Activated CD4-positive, alpha-beta T cell treated with anti-CD3 and anti-CD28 coated beads, Interleukin-10, Interleukin-2, amounts not matched to agents 100 ng/mL and 50 ng/mL, durations not matched to agents 16 hours and 8 hours (primary cell): Measurements from ENCODE around the gene TCF7.

Source experiments
- DNase-seq: peaks from one replicate; pipeline ENCODE4 v3.0.0-alpha.2; 2020

TCF7 gene

GRCh38 chr5:134131578-134132350 is 17.3 kb downstream of the TCF7 start:
- DNase-seq: no peak

- DNase-seq: peak; percentile 79
Observed at GRCh38 chr5:134132372-134133187, 18.1 kb downstream of the TCF7 start.

- DNase-seq: no peak
Observed at GRCh38 chr5:134133188-134133994, 18.9 kb downstream of the TCF7 start.

DNA sequence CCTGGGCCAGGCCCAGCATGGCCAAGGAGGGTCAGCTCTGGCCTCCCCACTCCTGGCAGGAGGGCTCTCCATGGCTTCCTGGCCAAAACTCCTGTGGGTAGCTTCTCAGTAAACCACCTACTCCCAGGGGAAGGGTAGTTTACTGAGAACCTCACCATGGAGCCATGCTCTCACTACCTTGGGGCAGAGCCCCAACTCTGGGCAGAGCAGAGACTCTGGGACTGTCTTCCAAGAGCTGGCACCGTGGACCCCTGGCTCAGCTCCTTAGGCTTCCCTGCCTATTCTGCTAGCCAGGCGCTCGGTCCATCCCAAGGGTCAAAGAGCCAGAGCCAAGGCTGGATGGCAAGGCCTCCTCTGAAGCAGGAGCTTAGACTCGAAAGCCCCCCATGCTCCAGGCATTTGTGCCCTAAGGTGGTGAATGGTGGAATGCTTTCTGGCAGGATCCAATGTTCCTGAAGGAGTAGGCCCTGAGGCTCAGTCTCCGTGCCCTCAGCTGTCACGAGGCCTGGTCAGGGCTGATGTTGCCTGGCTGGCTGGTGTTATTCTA is 19.6 kb downstream of the TCF7 start:
- no peak for DNase-seq

- no peak for DNase-seq
Observed at GRCh38 chr5:134135091-134135655, 20.7 kb downstream of the TCF7 start.

GRCh38 chr5:134136221-134136631 is 21.7 kb downstream of the TCF7 start:
- DNase-seq: no peak

DNA sequence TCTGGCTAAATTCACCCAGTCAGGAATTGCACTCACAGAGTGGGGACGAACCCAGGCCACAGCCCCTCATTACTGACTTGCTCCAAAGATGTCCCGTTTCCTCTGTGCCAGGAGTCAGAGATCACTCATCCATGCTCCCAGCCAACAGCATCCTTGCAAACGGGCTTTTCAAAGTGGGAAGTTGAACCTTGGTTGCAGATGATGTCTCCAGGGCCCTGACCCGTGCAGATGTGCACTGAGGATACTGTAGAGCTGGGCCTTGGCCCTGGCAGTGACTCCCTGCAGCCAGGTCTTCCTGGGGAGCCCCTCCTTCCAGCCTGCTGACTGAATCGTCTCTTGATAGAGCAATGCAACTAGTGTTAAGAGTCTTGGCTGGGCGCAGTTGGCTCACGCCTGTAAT is 22.3 kb downstream of the TCF7 start:
- no peak for DNase-seq

- DNase-seq: peak; percentile 92
Observed at GRCh38 chr5:134138416-134139376, 24.2 kb downstream of the TCF7 start.

GRCh38 chr5:134139377-134139851 is 24.9 kb downstream of the TCF7 start:
- DNase-seq: no peak

GRCh38 chr5:134139891-134140469 is 25.5 kb downstream of the TCF7 start:
- no peak for DNase-seq

DNA sequence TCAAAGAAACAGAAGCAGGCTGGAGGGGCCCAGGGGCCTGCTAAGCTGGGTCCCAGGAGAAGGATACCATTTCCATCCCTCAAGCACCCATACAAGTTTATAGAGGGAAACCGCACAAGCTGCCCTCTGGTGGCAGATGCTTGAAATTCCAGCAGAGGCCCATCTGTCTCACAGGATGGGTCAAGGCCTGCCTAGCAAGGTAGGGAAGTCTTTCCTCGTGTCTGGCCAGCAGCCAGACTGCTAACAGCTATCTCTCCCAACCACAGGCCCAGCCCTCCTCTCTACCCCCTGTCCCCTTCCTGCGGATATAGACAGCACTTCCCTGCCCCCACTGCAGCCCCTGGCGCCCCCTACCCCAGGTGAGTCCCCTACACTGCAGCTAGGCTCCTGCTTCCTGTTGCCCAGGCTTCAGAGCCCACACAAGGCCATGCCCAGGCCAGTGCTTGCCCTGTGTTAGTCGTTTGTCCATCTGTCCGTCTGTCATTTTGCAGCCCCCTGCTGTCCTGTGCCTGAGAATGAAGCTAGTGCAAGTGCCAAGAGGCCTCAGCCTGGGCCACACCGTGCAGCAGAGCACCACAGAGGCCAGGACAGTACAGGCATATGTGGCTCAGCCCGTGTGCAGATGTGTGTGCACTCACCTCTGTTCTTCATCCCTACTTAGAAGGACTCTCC is 26.2 kb downstream of the TCF7 start:
- peak; percentile 73 for DNase-seq

GRCh38 chr5:134141331-134142050 is 27.0 kb downstream of the TCF7 start:
- DNase-seq: no peak

GRCh38 chr5:134142052-134142451 is 27.6 kb downstream of the TCF7 start:
- no peak for DNase-seq

GRCh38 chr5:134142806-134143205 is 28.3 kb downstream of the TCF7 start:
- DNase-seq: no peak

GRCh38 chr5:134143431-134143830 is 28.9 kb downstream of the TCF7 start:
- no peak for DNase-seq

GRCh38 chr5:134143944-134144941 is 29.8 kb downstream of the TCF7 start:
- no peak for DNase-seq

DNA sequence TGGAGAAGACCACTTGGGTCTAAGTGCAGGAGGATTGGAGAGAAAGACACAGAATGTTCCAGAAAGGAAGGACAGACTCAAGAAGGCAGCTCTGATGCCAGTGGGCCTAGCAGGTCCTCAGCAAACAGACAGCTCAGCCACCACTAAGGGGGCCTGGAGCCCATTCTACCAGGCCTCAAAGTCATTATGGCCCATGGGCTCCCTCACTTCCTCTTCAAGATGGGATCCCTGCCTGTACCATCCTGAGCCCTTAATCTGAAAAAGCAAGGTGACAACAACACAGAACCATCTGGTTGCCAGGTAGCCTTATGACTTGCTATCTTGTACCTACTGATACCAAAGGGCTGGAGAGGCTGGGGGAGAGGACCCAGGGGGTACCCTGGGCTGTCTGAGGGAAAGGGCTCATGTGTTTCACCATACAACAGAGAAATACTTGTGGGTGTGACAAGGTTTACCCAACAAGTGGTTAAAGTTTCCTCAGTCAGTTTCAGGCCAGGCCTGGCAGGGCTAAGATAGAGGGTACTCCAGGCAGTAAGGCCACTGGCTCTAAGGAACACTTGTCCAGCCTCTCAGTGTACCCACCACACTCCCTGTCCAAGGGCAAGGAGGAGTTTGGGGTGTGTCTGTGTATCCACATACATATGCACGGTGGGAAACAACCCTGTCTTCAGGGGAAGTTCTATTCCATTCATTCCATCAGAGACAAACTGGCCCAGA is 30.7 kb downstream of the TCF7 start:
- DNase-seq: no peak
